SK-N-SH (cell line): ENCODE results near the gene TCF15. TPM values are rescaled to one million over a fixed set of nuclear protein-coding genes. Genes with fewer than 3 reads are reported as not detected.

Experiments
- CTCF ChIA-PET: fragments of 300-600, 350-600 bp; formaldehyde crosslinking; extraction: SDS; loops from one replicate; lab custom pipeline; 2021; lab: Yijun Ruan, JAX
- POLR2A ChIA-PET: fragments of 350-600 bp; sonication (Branson Sonifier 250); formaldehyde crosslinking; extraction: SDS; loops from one replicate; lab custom pipeline; 2020; ENCODE audit warnings: antibody characterized with exemption, inconsistent platforms; lab: Yijun Ruan, JAX
- DNase-seq: peaks from one replicate; pipeline ENCODE4 v3.0.0; 2012
- H2AFZ ChIP-seq: fragments of 200-600 bp; sonication (generic); 2 replicates; pipeline ENCODE4 v1.8.1; 2016; ENCODE audit warnings: antibody characterized with exemption, mild to moderate bottlenecking, low read depth
- H3F3A ChIP-seq: fragments of 200-600 bp; sonication (generic); replicated peaks from 2 replicates; pipeline ENCODE3; 2016; ENCODE audit warnings: antibody characterized with exemption, mild to moderate bottlenecking; ENCODE audit not compliant: insufficient read depth
- H3K27ac ChIP-seq, 2 experiments: fragments of 200-500 bp in 1 of 2; fragments of 200-600 bp in 1 of 2; sonication (Bioruptor generic) in 1 of 2; sonication (generic), shearing (Covaris generic) in 1 of 2; 2 replicates each; pipeline versions ENCODE4 v1.5.1 to v1.6.1; 2014 to 2016; ENCODE audit warnings: low read depth in 2 of 2, inconsistent platforms in 1 of 2, low read length in 1 of 2, mild to moderate bottlenecking in 1 of 2, mixed read lengths in 1 of 2
- H3K27me3 ChIP-seq: fragments of 200-600 bp; sonication (generic), shearing (Covaris generic); 2 replicates; pipeline ENCODE4 v1.6.1; 2016; ENCODE audit warnings: mixed run types; ENCODE audit not compliant: insufficient read depth
- H3K36me3 ChIP-seq, 2 experiments: fragments of 200-500 bp in 1 of 2; fragments of 200-600 bp in 1 of 2; sonication (Bioruptor generic) in 1 of 2; sonication (generic) in 1 of 2; replicated peaks in 1 of 2; 2 replicates each; pipeline versions ENCODE3 to v1.5.1; 2014 to 2016; ENCODE audit warnings: low read length in 1 of 2, mild to moderate bottlenecking in 1 of 2; ENCODE audit not compliant: insufficient read depth in 2 of 2, control insufficient read depth in 1 of 2
- H3K4me1 ChIP-seq, 2 experiments: fragments of 200-500 bp in 1 of 2; fragments of 200-600 bp in 1 of 2; sonication (Bioruptor generic) in 1 of 2; sonication (generic), shearing (Covaris generic) in 1 of 2; 2 replicates each; pipeline versions ENCODE4 v1.5.1 to v1.6.1; 2014 to 2016; ENCODE audit warnings: low read depth in 1 of 2, low read length in 1 of 2, mixed run types in 1 of 2; ENCODE audit not compliant: insufficient read depth in 2 of 2, control insufficient read depth in 1 of 2
- H3K4me2 ChIP-seq: fragments of 200-600 bp; sonication (generic), shearing (Covaris generic); 2 replicates; pipeline ENCODE4 v1.6.1; 2017; ENCODE audit warnings: mixed run types
- H3K4me3 ChIP-seq, 2 experiments: fragments of 200-500 bp in 1 of 2; fragments of 200-600 bp in 1 of 2; sonication (Bioruptor generic) in 1 of 2; sonication (generic), shearing (Covaris generic) in 1 of 2; 2 replicates each; pipeline versions ENCODE4 v1.5.1 to v1.8.1; 2014 to 2016; ENCODE audit warnings: low read depth in 2 of 2, inconsistent platforms in 1 of 2, low read length in 1 of 2, mild to moderate bottlenecking in 1 of 2, mixed read lengths in 1 of 2, moderate library complexity in 1 of 2
- H3K79me2 ChIP-seq: fragments of 200-600 bp; sonication (generic); 2 replicates; pipeline ENCODE4 v1.8.1; 2017; ENCODE audit warnings: mild to moderate bottlenecking; ENCODE audit not compliant: insufficient read depth
- H3K9ac ChIP-seq: fragments of 200-600 bp; sonication (generic); 2 replicates; pipeline ENCODE4 v1.6.1; 2017; ENCODE audit warnings: mixed run types
- H3K9me2 ChIP-seq: fragments of 200-600 bp; sonication (generic); 2 replicates; pipeline ENCODE4 v1.6.1; 2017; ENCODE audit warnings: mixed run types
- H3K9me3 ChIP-seq: fragments of 200-600 bp; sonication (generic); 2 replicates; pipeline ENCODE4 v1.6.1; 2017; ENCODE audit warnings: mixed run types, mild to moderate bottlenecking, moderate library complexity
- H4K20me1 ChIP-seq: fragments of 200-600 bp; sonication (generic); 2 replicates; pipeline ENCODE4 v1.6.1; 2017; ENCODE audit warnings: mild to moderate bottlenecking, mixed run types; ENCODE audit not compliant: insufficient read depth
- ELF1 ChIP-seq: IDR thresholded peaks from 2 replicates; pipeline ENCODE4 v1.4.0; 2012
- EZH2phosphoT487 ChIP-seq: fragments of 200-600 bp; sonication (generic); IDR thresholded peaks from 2 replicates; pipeline ENCODE4 v1.6.1; 2017; ENCODE audit warnings: low read depth, mixed run types, mild to moderate bottlenecking, antibody characterized with exemption, moderate library complexity, borderline replicate concordance
- FOSL2 ChIP-seq: IDR thresholded peaks from 2 replicates; pipeline ENCODE4 v1.4.0; 2012; ENCODE audit warnings: low read depth, mild to moderate bottlenecking, moderate library complexity, borderline replicate concordance
- JUND ChIP-seq: IDR thresholded peaks from 2 replicates; pipeline ENCODE4 v1.4.0; 2012
- MAX ChIP-seq: IDR thresholded peaks from 2 replicates; pipeline ENCODE4 v1.4.0; 2012; ENCODE audit warnings: low read depth
- MEF2A ChIP-seq: IDR thresholded peaks from 2 replicates; pipeline ENCODE4 v1.4.0; 2012; ENCODE audit warnings: low read depth, borderline replicate concordance
- NFIC ChIP-seq: IDR thresholded peaks from 2 replicates; pipeline ENCODE4 v1.4.0; 2012; ENCODE audit warnings: borderline replicate concordance
- PBX3 ChIP-seq: IDR thresholded peaks from 2 replicates; pipeline ENCODE4; 2012
- REST ChIP-seq: IDR thresholded peaks from 2 replicates; pipeline ENCODE4 v1.6.1; 2012; ENCODE audit warnings: mild to moderate bottlenecking, low read depth, low read length, moderate library complexity
- RFX5 ChIP-seq: IDR thresholded peaks from 2 replicates; pipeline ENCODE4 v1.6.1; 2012; ENCODE audit warnings: mild to moderate bottlenecking, improper control_type of control experiment, low read length
- USF2 ChIP-seq: fragments of 150-350 bp; IDR thresholded peaks from 2 replicates; pipeline ENCODE4 v1.6.1; 2017; ENCODE audit warnings: antibody characterized with exemption, low read length, low read depth, borderline replicate concordance
- ZBTB33 ChIP-seq: IDR thresholded peaks from 2 replicates; pipeline ENCODE4 v1.4.0; 2012; ENCODE audit warnings: low read depth, borderline replicate concordance
- WGBS: methylation state at CpG from one replicate; pipeline ENCODE4 v1.1.6; 2017; ENCODE audit warnings: low lambda C conversion rate; 5-methylcytosine and 5-hydroxymethylcytosine counted together
- polyA plus RNA-seq, 3 experiments: library from polyadenylated mRNA; depleted of rRNA; stranded (reverse); fragments of >200 nt; gene quantifications; 2 replicates each; pipeline ENCODE4 v1.2.3, GENCODE V29; 2012

Gene TCF15
- polyA plus RNA-seq, 1 of the 3 experiments (the other 2 are of a cell fraction) = not detected

- no peak for DNase-seq
- Histone ChIP-seq H4K20me1 (no peaks in the 10 kb centered on the region), H3K4me2 (no peak overlapping the region), H3K27ac (no peak overlapping the region), H3K9me2 (no peaks in the 10 kb centered on the region), H2AFZ (no peak overlapping the region), H3K4me1 (no peaks in the 10 kb centered on the region), H3K36me3 (no peaks in the 10 kb centered on the region), H3K27me3 (no peaks in the 10 kb centered on the region), H3K9me3 (no peaks in the 10 kb centered on the region), H3K79me2 (no peaks in the 10 kb centered on the region), H3F3A (no peaks in the 10 kb centered on the region), H3K9ac (no peak overlapping the region), H3K4me3 (no peak overlapping the region)
- WGBS = 65% methylated on average over 8 of the region's 13 CpGs
- POLR2A ChIA-PET = no interaction called here
- CTCF ChIA-PET = interaction anchor here (1.2 to 1.6 kb wide), 3 partner anchors 8 to 141 kb away, joined by 3 to 4 read pairs (median 3); no protein-coding TSS in a partner anchor
- TF ChIP-seq NFIC = no peak
- TF ChIP-seq REST = no peak
- TF ChIP-seq PBX3 = no peak
- TF ChIP-seq EZH2phosphoT487 = no peak
- no peak for TF ChIP-seq ZBTB33
- no peak for TF ChIP-seq USF2
- TF ChIP-seq FOSL2 = no peak
- no peak for TF ChIP-seq JUND
- no peak for TF ChIP-seq MEF2A
- TF ChIP-seq ELF1 = no peak
- no peak for TF ChIP-seq RFX5
- TF ChIP-seq MAX = no peak
Measured at GRCh38 chr20:598133-598850, 11.8 kb downstream of the TCF15 start.
